Right atrium auricular region (tissue), 2 donors: ENCODE measurements around the gene ACTR3. TPM values are rescaled to one million over a fixed set of nuclear protein-coding genes. Genes with fewer than 3 reads are reported as not detected.
"Not testable (repeated sequence)": the region's sequence is repeated elsewhere in the genome, so short reads cannot be mapped to it uniquely, and the experiment has no call there.

ENCODE experiments used
- DNase-seq: peaks from one replicate; pipeline ENCODE4 v3.0.0-alpha.2; 2019; ENCODE audit warnings: low spot score
- H3K27ac ChIP-seq, 2 donors: fragments of 200-600 bp; sonication (generic); 1 replicate in 1 of 2; 2 replicates in 1 of 2; pipeline ENCODE4 v1.5.1; 2016 to 2019
- H3K27me3 ChIP-seq, 2 donors: fragments of 200-600 bp; sonication (generic); one replicate each; pipeline versions ENCODE4 v1.5.1 to v1.6.0; 2017 to 2019
- H3K36me3 ChIP-seq: fragments of 200-600 bp; sonication (generic); one replicate; pipeline ENCODE4 v1.5.1; 2016
- H3K4me1 ChIP-seq, 2 donors: fragments of 200-600 bp; sonication (generic); one replicate each; pipeline versions ENCODE4 v1.5.1 to v1.6.0; 2017 to 2019
- H3K4me3 ChIP-seq, 2 donors: fragments of 200-600 bp; sonication (generic); 1 replicate in 1 of 2; 2 replicates in 1 of 2; pipeline ENCODE4 v1.5.1; 2017 to 2019; ENCODE audit warnings: mild to moderate bottlenecking in 1 of 2, moderate library complexity in 1 of 2
- H3K9me3 ChIP-seq, 2 donors: fragments of 200-600 bp; sonication (generic); one replicate each; pipeline ENCODE4 v1.5.1; 2019
- CTCF ChIP-seq, 2 donors: fragments of 200-600 bp; sonication (generic); IDR thresholded peaks; one replicate each; pipeline ENCODE4 v1.5.1; 2019; ENCODE audit warnings: antibody characterized with exemption in 2 of 2
- total RNA-seq, 2 donors: library from RNA; depleted of rRNA; stranded (reverse); fragments of >200 nt; gene quantifications; one replicate each; pipeline ENCODE4 v1.1.0, GENCODE V29; 2016

The ACTR3 gene
- total RNA-seq = 10 to 100 TPM; 68.5 to 70.5 TPM

GRCh38 chr2:113889471-113890252 is at the start of gene ACTR3:
Gene ACTR3 (plus strand): TSS chr2:113890089. CDS start chr2:113890280, 191 bp downstream.
- Histone ChIP-seq H3K36me3 (no peaks in the 10 kb centered on the region), H3K9me3 (no peaks in the 10 kb centered on the region), H3K4me3 (peak within 1 kb of the TSS; percentile 91 to 98), H3K27me3 (no peaks in the 10 kb centered on the region), H3K27ac (peak within 1 kb of the TSS; percentile 99), H3K4me1 (peaks cover 0 to 61% of the 10 kb centered on the region in 2 donors)
- TF ChIP-seq CTCF (IDR thresholded peaks at IDR 0.05) = no peak
- peak; percentile 97 for DNase-seq

GRCh38 chr2:113840518-113840917 is 49.4 kb upstream of the ACTR3 start:
- no peak for TF ChIP-seq CTCF (IDR thresholded peaks at IDR 0.05)
- Histone ChIP-seq H3K27ac (no peak overlapping the region), H3K36me3 (no peaks in the 10 kb centered on the region), H3K9me3 (no peaks in the 10 kb centered on the region), H3K27me3 (no peaks in the 10 kb centered on the region), H3K4me3 (no peak overlapping the region), H3K4me1 (no peaks in the 10 kb centered on the region)
- DNase-seq = no peak

- DNase-seq = no peak
- no peak for TF ChIP-seq CTCF (IDR thresholded peaks at IDR 0.05)
- Histone ChIP-seq H3K36me3 (no peaks in the 10 kb centered on the region), H3K4me3 (no peak overlapping the region), H3K27ac (no peak overlapping the region), H3K27me3 (no peaks in the 10 kb centered on the region), H3K4me1 (no peaks in the 10 kb centered on the region), H3K9me3 (no peaks in the 10 kb centered on the region)
Measured at GRCh38 chr2:113842919-113843736, 46.8 kb upstream of the ACTR3 start.

GRCh38 chr2:113843737-113844050 is 46.2 kb upstream of the ACTR3 start:
- DNase-seq, H3K4me3 ChIP-seq, H3K27me3 ChIP-seq, H3K4me1 ChIP-seq, H3K36me3 ChIP-seq, H3K9me3 ChIP-seq, H3K27ac ChIP-seq: not testable (repeated sequence)

- Histone ChIP-seq H3K27me3 (no peaks in the 10 kb centered on the region), H3K27ac (no peak overlapping the region), H3K4me1 (no peaks in the 10 kb centered on the region), H3K36me3 (no peaks in the 10 kb centered on the region), H3K4me3 (no peak overlapping the region), H3K9me3 (no peaks in the 10 kb centered on the region)
- no peak for TF ChIP-seq CTCF (IDR thresholded peaks at IDR 0.05)
- no peak for DNase-seq
Measured at GRCh38 chr2:113845261-113845660, 44.6 kb upstream of the ACTR3 start.

GRCh38 chr2:113845796-113846195 is 44.1 kb upstream of the ACTR3 start:
- not testable (repeated sequence) for H3K9me3 ChIP-seq, H3K4me1 ChIP-seq, H3K27ac ChIP-seq, H3K4me3 ChIP-seq, H3K36me3 ChIP-seq, H3K27me3 ChIP-seq, DNase-seq
